ENCODE results near the gene POP5.

POP5 gene

DNA sequence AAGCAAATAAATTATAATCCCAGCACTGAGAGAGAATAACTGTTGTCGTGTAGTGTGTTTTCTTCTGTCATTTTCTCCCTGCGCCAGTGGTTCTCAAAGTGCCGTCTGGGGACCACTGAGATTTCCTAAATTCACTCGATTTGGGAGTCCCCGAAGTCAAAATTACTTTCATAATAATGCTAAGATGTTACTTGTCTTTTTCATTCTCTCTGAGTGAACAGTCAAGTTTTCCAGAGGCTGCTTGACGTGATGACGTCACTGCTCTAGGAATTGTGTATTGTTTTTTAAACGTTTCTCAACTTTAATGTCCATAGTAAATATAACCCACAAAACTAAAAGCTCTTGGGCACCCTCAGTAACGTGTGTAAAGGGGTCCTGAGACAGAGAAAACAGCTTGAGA is 796 bp upstream of the POP5 start:
- peak overlapping the region; percentile 74 for H3K4me3 ChIP-seq (ENCODE audit: low read depth, low read length)
- TF ChIP-seq, protein P1, sequence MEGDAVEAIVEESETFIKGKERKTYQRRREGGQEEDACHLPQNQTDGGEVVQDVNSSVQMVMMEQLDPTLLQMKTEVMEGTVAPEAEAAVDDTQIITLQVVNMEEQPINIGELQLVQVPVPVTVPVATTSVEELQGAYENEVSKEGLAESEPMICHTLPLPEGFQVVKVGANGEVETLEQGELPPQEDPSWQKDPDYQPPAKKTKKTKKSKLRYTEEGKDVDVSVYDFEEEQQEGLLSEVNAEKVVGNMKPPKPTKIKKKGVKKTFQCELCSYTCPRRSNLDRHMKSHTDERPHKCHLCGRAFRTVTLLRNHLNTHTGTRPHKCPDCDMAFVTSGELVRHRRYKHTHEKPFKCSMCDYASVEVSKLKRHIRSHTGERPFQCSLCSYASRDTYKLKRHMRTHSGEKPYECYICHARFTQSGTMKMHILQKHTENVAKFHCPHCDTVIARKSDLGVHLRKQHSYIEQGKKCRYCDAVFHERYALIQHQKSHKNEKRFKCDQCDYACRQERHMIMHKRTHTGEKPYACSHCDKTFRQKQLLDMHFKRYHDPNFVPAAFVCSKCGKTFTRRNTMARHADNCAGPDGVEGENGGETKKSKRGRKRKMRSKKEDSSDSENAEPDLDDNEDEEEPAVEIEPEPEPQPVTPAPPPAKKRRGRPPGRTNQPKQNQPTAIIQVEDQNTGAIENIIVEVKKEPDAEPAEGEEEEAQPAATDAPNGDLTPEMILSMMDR (IDR thresholded peaks at IDR 0.05; ENCODE audit: low read depth, low read length), result no peak
- in situ Hi-C loops (cut with HindIII; ENCODE audit: low sequenced_read_pairs), result no loop called here
- no peak for DNase-seq (ENCODE audit: low read depth, low spot score)

DNA sequence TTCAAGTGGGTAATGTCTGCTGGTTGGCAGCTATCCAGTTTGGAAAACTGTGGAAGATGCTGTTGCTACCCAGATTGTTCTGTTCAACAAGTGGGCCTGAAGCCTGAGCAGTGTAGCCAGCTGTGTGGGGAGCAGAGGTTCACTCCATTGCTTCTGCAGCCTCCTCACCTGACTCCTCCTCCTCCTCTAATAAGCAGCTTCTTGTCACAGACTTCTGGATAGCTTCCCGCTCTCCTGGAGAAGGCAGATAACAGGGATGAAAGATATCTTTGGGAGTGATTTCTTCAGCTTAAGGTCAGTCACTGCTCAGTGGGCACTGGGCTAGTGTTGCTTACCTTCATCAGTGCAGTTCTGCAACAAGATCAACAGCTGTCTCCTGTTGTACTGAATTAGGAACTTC is 2.0 kb downstream of the POP5 start:
- DNase-seq (ENCODE audit: low read depth, low spot score), result no peak
- TF ChIP-seq, protein P1 (IDR thresholded peaks at IDR 0.05; ENCODE audit: low read depth, low read length), result no peak
- in situ Hi-C loops (cut with HindIII; ENCODE audit: low sequenced_read_pairs), result no loop called here
- H3K4me3 ChIP-seq (ENCODE audit: low read depth, low read length), result no peak overlapping the region

DNA sequence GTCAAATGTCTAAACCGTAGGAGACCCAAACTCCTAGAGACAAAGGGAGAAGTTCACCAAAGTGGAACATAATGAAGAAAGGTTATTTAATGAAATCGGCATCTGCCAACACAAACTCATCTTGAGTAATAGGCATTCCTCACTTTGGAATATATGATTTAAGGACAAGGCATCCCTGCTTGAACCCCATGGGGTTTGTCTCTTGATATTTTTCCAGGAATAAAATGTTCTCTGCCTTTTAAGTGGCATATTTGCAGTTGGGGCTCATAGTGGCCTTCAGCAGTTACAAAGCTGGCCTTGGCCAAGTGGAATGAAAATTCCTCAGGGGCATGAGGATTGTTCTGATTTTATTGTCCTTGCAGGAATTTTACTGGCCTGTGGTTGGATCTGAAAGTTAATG is 7.1 kb downstream of the POP5 start:
- in situ Hi-C loops (cut with HindIII; ENCODE audit: low sequenced_read_pairs), result no loop called here
- DNase-seq (ENCODE audit: low read depth, low spot score), result no peak
- no peak overlapping the region for H3K4me3 ChIP-seq (ENCODE audit: low read depth, low read length)
- TF ChIP-seq, protein P1 (IDR thresholded peaks at IDR 0.05; ENCODE audit: low read depth, low read length), result no peak

DNA sequence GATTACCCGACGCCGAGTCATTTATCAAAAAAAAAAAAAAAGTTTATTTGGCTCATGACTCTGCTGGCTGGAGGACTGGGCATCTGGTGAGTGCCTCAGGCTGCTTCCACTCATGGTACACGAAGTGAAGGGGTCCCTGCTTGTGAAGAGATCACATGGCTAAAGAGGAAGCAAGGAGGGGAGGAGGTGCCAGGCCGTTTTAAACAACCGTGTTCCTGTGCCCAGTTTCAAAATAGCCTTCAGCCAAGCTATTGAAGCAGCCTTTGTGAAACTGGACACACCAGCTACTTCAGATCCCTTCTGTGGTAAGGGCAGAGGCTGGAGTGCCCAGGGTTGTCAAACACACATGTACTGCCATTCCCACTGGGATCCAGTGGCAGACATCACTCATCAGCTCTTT is 7.6 kb downstream of the POP5 start:
- DNase-seq (ENCODE audit: low read depth, low spot score), result no peak
- no peak overlapping the region for H3K4me3 ChIP-seq (ENCODE audit: low read depth, low read length)
- in situ Hi-C loops (cut with HindIII; ENCODE audit: low sequenced_read_pairs), result no loop called here
- TF ChIP-seq, protein P1 (IDR thresholded peaks at IDR 0.05; ENCODE audit: low read depth, low read length), result no peak

DNA sequence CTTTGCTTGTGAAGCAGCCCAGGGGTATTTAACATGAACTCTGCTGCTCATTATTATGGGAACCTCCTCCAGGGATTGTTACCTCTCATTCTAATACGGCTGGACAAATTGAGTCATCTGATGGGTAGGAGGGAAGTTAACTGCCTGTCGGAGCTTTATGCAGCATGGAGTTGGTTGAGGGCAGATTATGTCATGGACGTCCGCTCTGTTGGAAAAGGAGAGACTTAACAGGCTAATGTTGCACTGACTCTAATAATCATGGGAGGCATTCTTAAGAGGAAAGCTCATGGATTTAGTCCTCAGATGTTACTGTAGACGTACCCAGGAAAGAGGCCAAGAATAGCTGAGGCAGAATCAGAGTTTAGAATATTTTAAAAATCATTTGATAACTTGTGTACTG is 9.9 kb downstream of the POP5 start:
- TF ChIP-seq, protein P1 (IDR thresholded peaks at IDR 0.05; ENCODE audit: low read depth, low read length), result no peak
- H3K4me3 ChIP-seq (ENCODE audit: low read depth, low read length), result no peak overlapping the region
- in situ Hi-C loops (cut with HindIII; ENCODE audit: low sequenced_read_pairs), result no loop called here
- peak; percentile 55 for DNase-seq (ENCODE audit: low read depth, low spot score)

DNA sequence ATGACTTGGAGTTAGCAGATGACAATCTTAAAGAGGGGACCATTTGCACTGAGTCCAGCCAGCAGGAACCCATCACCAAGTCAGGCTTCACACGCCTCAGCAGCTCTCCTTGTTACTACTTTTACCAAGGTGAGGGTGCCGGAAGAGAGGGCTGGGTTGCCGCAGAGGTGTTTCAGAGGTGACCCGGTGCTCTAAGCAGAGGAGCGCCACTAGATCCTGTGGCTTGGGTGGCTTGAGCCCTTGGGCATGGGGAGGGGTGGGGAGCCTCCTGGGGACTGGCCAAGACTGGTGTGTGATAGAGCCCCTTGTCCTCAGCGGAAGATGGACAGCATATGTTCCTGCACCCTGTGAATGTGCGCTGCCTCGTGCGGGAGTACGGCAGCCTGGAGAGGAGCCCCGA is 17.7 kb downstream of the POP5 start:
- in situ Hi-C loops (cut with HindIII; ENCODE audit: low sequenced_read_pairs), result no loop called here
- no peak overlapping the region for H3K4me3 ChIP-seq (ENCODE audit: low read depth, low read length)
- TF ChIP-seq, protein P1 (IDR thresholded peaks at IDR 0.05; ENCODE audit: low read depth, low read length), result no peak
- DNase-seq (ENCODE audit: low read depth, low spot score), result no peak

DNA sequence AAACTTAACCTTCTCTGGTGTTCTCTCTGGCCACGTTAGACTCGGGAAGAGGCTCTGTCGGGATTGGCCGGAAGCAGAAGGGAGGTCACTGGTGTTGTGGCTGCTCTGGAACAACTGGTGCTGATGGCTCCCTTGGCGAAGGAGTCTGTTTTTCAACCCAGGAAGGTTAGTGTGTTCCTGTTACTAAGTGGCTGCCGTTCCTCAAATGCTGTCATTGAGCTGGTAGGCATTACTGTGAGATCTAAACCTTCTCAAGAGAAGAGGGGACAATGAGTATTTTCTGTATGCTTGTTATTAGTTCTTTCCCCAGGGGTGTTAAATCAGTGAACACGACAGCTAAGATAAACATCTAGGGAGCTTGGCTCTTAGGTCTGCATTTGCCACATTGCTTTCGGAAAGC is 18.3 kb downstream of the POP5 start:
- DNase-seq (ENCODE audit: low read depth, low spot score), result no peak
- TF ChIP-seq, protein P1 (IDR thresholded peaks at IDR 0.05; ENCODE audit: low read depth, low read length), result no peak
- no peak overlapping the region for H3K4me3 ChIP-seq (ENCODE audit: low read depth, low read length)
- in situ Hi-C loops (cut with HindIII; ENCODE audit: low sequenced_read_pairs), result no loop called here
